Measurements from ENCODE around the gene CCDC102A. TPM values are rescaled to one million over a fixed set of nuclear protein-coding genes. Genes with fewer than 3 reads are reported as not detected.

CCDC102A gene
- total and polyA plus RNA-seq, 8 donors: 1.7 to 14.5 (median 4.1) TPM; not detected in 1

GRCh38 chr16:57568173-57568678 lies 31.9 kb upstream of the CCDC102A start:
- TF ChIP-seq POLR2A (IDR thresholded peaks at IDR 0.05): no peak
- no peak for TF ChIP-seq POLR2AphosphoS5 (IDR thresholded peaks at IDR 0.05)
- TF ChIP-seq CTCF (IDR thresholded peaks at IDR 0.05): no peak
- no peak for TF ChIP-seq EP300 (IDR thresholded peaks at IDR 0.05)
- WGBS, 5 donors: 91 to 98% (median 92%) methylated on average over 5 of the region's 5 CpGs

GRCh38 chr16:57567691-57568090 lies 31.3 kb upstream of the CCDC102A start:
- no peak for TF ChIP-seq POLR2A (IDR thresholded peaks at IDR 0.05)
- no peak for TF ChIP-seq EP300 (IDR thresholded peaks at IDR 0.05)
- TF ChIP-seq POLR2AphosphoS5 (IDR thresholded peaks at IDR 0.05): no peak
- no peak for TF ChIP-seq CTCF (IDR thresholded peaks at IDR 0.05)
- H3K27me3 ChIP-seq: peaks cover 0 to 25% (median 0%) of the 10 kb centered on the region in 3 donors
- intact Hi-C loops (cut with DNase I; ENCODE audit: low total_unique reads): no loop called here
- H3K4me1 ChIP-seq: peaks cover 0 to 4% (median 0%) of the 10 kb centered on the region in 4 donors
- no peaks in the 10 kb centered on the region for H3K9me3 ChIP-seq
- DNase-seq: no peak
- no peak overlapping the region for H3K4me3 ChIP-seq
- 90 to 92% (median 91%) methylated on average over 18 of the region's 18 CpGs for WGBS, 5 donors
- no peaks in the 10 kb centered on the region for H3K36me3 ChIP-seq
- no peak overlapping the region for H3K27ac ChIP-seq

More at GRCh38 chr16:57568173-57568678, 31.9 kb upstream of the CCDC102A start:
- Histone ChIP-seq H3K4me1 (peaks cover 0 to 1% (median 0%) of the 10 kb centered on the region in 4 donors), H3K9me3 (no peaks in the 10 kb centered on the region), H3K27me3 (peaks cover 0 to 20% (median 0%) of the 10 kb centered on the region in 3 donors), H3K27ac (no peak overlapping the region), H3K4me3 (no peak overlapping the region), H3K36me3 (no peaks in the 10 kb centered on the region)
- no peak for DNase-seq
- intact Hi-C loops (cut with DNase I; ENCODE audit: low total_unique reads): no loop called here

DNA sequence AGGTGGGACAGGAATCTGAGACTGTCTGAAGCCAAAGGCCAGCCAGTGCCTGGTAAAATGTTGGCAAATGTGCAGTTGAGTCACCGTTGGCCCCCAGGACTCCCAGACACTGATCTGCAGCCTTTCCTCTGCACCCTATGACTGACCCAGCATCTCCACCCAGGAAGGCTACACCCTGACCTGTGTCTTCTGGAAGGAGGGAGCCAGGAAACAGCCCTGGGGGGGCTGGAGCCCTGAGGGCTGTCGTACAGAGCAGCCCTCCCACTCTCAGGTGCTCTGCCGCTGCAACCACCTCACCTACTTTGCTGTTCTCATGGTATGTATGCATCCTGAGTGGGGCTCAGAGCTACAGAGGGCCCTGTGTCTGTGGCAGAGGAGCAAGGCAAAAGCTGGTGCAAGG lies 30.1 kb upstream of the CCDC102A start:
- intact Hi-C loops (cut with DNase I; ENCODE audit: low total_unique reads): no loop called here
- DNase-seq: no peak
- Histone ChIP-seq H3K27ac (no peak overlapping the region), H3K36me3 (no peaks in the 10 kb centered on the region), H3K4me1 (peaks cover 0 to 4% (median 0%) of the 10 kb centered on the region in 4 donors), H3K4me3 (no peak overlapping the region), H3K27me3 (peaks cover 0 to 36% (median 0%) of the 10 kb centered on the region in 3 donors), H3K9me3 (peaks cover 0 to 6% (median 4%) of the 10 kb centered on the region in 4 donors)
- 65 to 85% (median 74%) methylated on average over 3 of the region's 3 CpGs for WGBS, 5 donors
- no peak for TF ChIP-seq POLR2A (IDR thresholded peaks at IDR 0.05)
- TF ChIP-seq POLR2AphosphoS5 (IDR thresholded peaks at IDR 0.05): no peak
- no peak for TF ChIP-seq EP300 (IDR thresholded peaks at IDR 0.05)
- no peak for TF ChIP-seq CTCF (IDR thresholded peaks at IDR 0.05)

DNA sequence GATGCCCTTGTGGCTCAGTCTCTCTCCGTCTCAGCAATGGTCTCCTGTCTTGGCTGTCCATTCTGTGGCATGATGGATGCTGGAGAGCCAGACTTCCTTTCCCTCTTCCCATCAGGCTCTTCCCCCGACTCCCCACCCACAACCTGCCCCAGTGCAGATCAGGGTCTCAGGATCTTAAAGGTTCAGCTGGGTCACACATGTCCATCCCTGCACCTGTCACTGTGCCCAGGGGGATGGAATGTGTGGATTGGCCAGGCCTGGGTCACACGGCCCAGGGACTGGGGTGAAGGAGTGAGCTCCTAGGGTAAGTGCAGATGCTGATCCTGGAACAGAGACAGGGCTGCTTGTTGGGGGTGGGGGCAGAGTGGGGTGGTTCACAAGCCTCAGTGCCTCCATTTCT lies 29.1 kb upstream of the CCDC102A start:
- intact Hi-C loops (cut with DNase I; ENCODE audit: low total_unique reads): no loop called here
- Histone ChIP-seq H3K27me3 (peaks cover 0 to 30% (median 0%) of the 10 kb centered on the region in 3 donors), H3K36me3 (no peaks in the 10 kb centered on the region), H3K9me3 (peaks cover 0 to 15% (median 13%) of the 10 kb centered on the region in 4 donors), H3K27ac (no peak overlapping the region), H3K4me3 (no peak overlapping the region), H3K4me1 (peaks cover 0 to 4% (median 0%) of the 10 kb centered on the region in 4 donors)
- no peak for TF ChIP-seq POLR2A (IDR thresholded peaks at IDR 0.05)
- TF ChIP-seq EP300 (IDR thresholded peaks at IDR 0.05): no peak
- no peak for TF ChIP-seq CTCF (IDR thresholded peaks at IDR 0.05)
- no peak for TF ChIP-seq POLR2AphosphoS5 (IDR thresholded peaks at IDR 0.05)
- no peak for DNase-seq
- 63 to 86% (median 75%) methylated on average over 2 to 3 of the region's 3 CpGs for WGBS, 5 donors
